Erythroblast (primary cell): ENCODE data around the gene TMBIM6.

Source experiments
- GATA1 ChIP-seq: IDR thresholded peaks from 2 replicates; pipeline ENCODE4 v1.6.1; 2011; ENCODE audit warnings: low read depth, mild to moderate bottlenecking, control low read depth, low read length, moderate library complexity
- POLR2A ChIP-seq: IDR thresholded peaks from 2 replicates; pipeline ENCODE4 v1.6.1; 2011; ENCODE audit warnings: mild to moderate bottlenecking, low read length

GRCh38 chr12:49741882-49742620, 694 bp downstream of the TMBIM6 start:
- TF ChIP-seq POLR2A, result no peak
- TF ChIP-seq GATA1, result no peak
